Gastroesophageal sphincter (tissue), 4 donors: ENCODE results near the gene ITIH1. TPM values are rescaled to one million over a fixed set of nuclear protein-coding genes. Genes with fewer than 3 reads are reported as not detected.
A peak's percentile ranks its signal among the peaks of the same experiment; 100 is the strongest.

Experiments used
- ATAC-seq: fragments of 150-250 bp; one replicate; pipeline ENCODE4 v1.9.1; 2016; ENCODE audit warnings: mild to moderate bottlenecking, moderate library complexity
- H3K27ac ChIP-seq, 4 donors: fragments of 200-600 bp; sonication (generic) in 3 of 4; 1 replicate in 3 of 4; 2 replicates in 1 of 4; pipeline ENCODE4 v1.5.1; 2016 to 2019
- H3K27me3 ChIP-seq: fragments of 200-600 bp; sonication (generic); one replicate; pipeline ENCODE4 v1.5.1; 2019
- H3K36me3 ChIP-seq, 2 donors: fragments of 200-600 bp; sonication (generic); one replicate each; pipeline ENCODE4 v1.5.1; 2019; ENCODE audit warnings: control low read depth in 1 of 2
- H3K4me1 ChIP-seq, 3 donors: fragments of 200-600 bp; sonication (generic); 1 replicate in 2 of 3; 2 replicates in 1 of 3; pipeline ENCODE4 v1.5.1; 2016 to 2019; ENCODE audit warnings: control low read depth in 2 of 3
- H3K4me3 ChIP-seq, 2 donors: fragments of 200-600 bp; sonication (generic); one replicate each; pipeline ENCODE4 v1.5.1; 2019; ENCODE audit warnings: mild to moderate bottlenecking in 1 of 2, moderate library complexity in 1 of 2
- H3K9me3 ChIP-seq, 3 donors: fragments of 200-600 bp; sonication (generic); one replicate each; pipeline ENCODE4 v1.5.1; 2017 to 2019; ENCODE audit warnings: control low read depth in 2 of 3
- CTCF ChIP-seq, 4 experiments: fragments of 200-600 bp in 2 of 4; fragments of 450-650 bp in 2 of 4; sonication (generic) in 1 of 4; IDR thresholded peaks; one replicate each; pipeline ENCODE4 v1.5.1; 2017 to 2019; ENCODE audit warnings: antibody characterized with exemption in 4 of 4, mild to moderate bottlenecking in 2 of 4, moderate library complexity in 2 of 4
- EP300 ChIP-seq: sonication (generic); formaldehyde crosslinking; IDR thresholded peaks from one replicate; pipeline ENCODE4 v1.6.1; 2017; ENCODE audit warnings: antibody characterized with exemption, mild to moderate bottlenecking
- POLR2A ChIP-seq, 2 donors: fragments of 450-650 bp; IDR thresholded peaks; one replicate each; pipeline ENCODE4 v1.6.1; 2017; ENCODE audit warnings: antibody characterized with exemption in 2 of 2, mild to moderate bottlenecking in 2 of 2, moderate library complexity in 1 of 2
- POLR2AphosphoS5 ChIP-seq: sonication (generic); formaldehyde crosslinking; IDR thresholded peaks from one replicate; pipeline ENCODE4 v1.6.1; 2017; ENCODE audit warnings: antibody characterized with exemption
- WGBS, 2 donors: methylation state at CpG; one replicate each; pipeline ENCODE4 v1.1.5; 2018; ENCODE audit warnings: low coverage in 1 of 2; 5-methylcytosine and 5-hydroxymethylcytosine counted together
- total RNA-seq, 4 donors: library from RNA; depleted of rRNA; stranded (reverse); fragments of >200 nt; gene quantifications; one replicate each; pipeline ENCODE4 v1.1.0, GENCODE V29; 2016

ITIH1 gene
- total RNA-seq, 4 donors from 2014 or later = not detected

GRCh38 chr3:52787246-52787645 is 9.8 kb downstream of the ITIH1 start:
- whole genome bisulfite sequencing, 2 donors = 63 to 96% methylated on average over 3 to 8 of the region's 11 CpGs
- no peak for TF ChIP-seq EP300
- TF ChIP-seq POLR2AphosphoS5 = no peak
- no peak for TF ChIP-seq CTCF (IDR thresholded peaks at IDR 0.05)
- TF ChIP-seq POLR2A (IDR thresholded peaks at IDR 0.05) = no peak
- Histone ChIP-seq H3K36me3 (no peaks in the 10 kb centered on the region), H3K27me3 (peaks cover 5% of the 10 kb centered on the region), H3K27ac (no peak overlapping the region), H3K4me1 (no peaks in the 10 kb centered on the region), H3K9me3 (no peaks in the 10 kb centered on the region), H3K4me3 (no peak overlapping the region)
- ATAC-seq = no peak

- no peak for TF ChIP-seq POLR2AphosphoS5
- TF ChIP-seq CTCF (IDR thresholded peaks at IDR 0.05) = no peak
- TF ChIP-seq POLR2A (IDR thresholded peaks at IDR 0.05) = no peak
- no peak for TF ChIP-seq EP300
- no peaks in the 10 kb centered on the region for H3K27me3 ChIP-seq
- WGBS, 2 donors = 60% methylated on average over 8 of the region's 17 CpGs; no CpG with 5 or more reads in 1 of the 2 donors
- peak; percentile 28 for ATAC-seq
- H3K27ac ChIP-seq = no peak overlapping the region
- H3K4me1 ChIP-seq = no peaks in the 10 kb centered on the region
- H3K36me3 ChIP-seq = no peaks in the 10 kb centered on the region
- H3K9me3 ChIP-seq = no peaks in the 10 kb centered on the region
- no peak overlapping the region for H3K4me3 ChIP-seq
These were observed 10.6 kb downstream of the ITIH1 start for GRCh38 chr3:52787672-52788625.

GRCh38 chr3:52788890-52789745 is 11.7 kb downstream of the ITIH1 start:
- H3K27ac ChIP-seq = no peak overlapping the region
- no peaks in the 10 kb centered on the region for H3K27me3 ChIP-seq
- no peaks in the 10 kb centered on the region for H3K9me3 ChIP-seq
- no peaks in the 10 kb centered on the region for H3K36me3 ChIP-seq
- TF ChIP-seq EP300 = no peak
- no peak for TF ChIP-seq POLR2AphosphoS5
- TF ChIP-seq POLR2A (IDR thresholded peaks at IDR 0.05) = no peak
- TF ChIP-seq CTCF (IDR thresholded peaks at IDR 0.05) = no peak
- H3K4me1 ChIP-seq = no peaks in the 10 kb centered on the region
- WGBS, 2 donors = 73 to 92% methylated on average over 4 to 12 of the region's 16 CpGs
- no peak for ATAC-seq
- no peak overlapping the region for H3K4me3 ChIP-seq

GRCh38 chr3:52789746-52790040 is 12.3 kb downstream of the ITIH1 start:
- H3K27me3 ChIP-seq = no peaks in the 10 kb centered on the region
- no peaks in the 10 kb centered on the region for H3K9me3 ChIP-seq
- no peak for ATAC-seq
- 100% methylated on average over 5 of the region's 6 CpGs; no CpG with 5 or more reads in 1 of the 2 donors for WGBS, 2 donors
- no peak for TF ChIP-seq EP300
- no peak for TF ChIP-seq CTCF (IDR thresholded peaks at IDR 0.05)
- no peak for TF ChIP-seq POLR2AphosphoS5
- TF ChIP-seq POLR2A (IDR thresholded peaks at IDR 0.05) = no peak
- H3K27ac ChIP-seq = no peak overlapping the region
- no peak overlapping the region for H3K4me3 ChIP-seq
- H3K36me3 ChIP-seq = no peaks in the 10 kb centered on the region
- H3K4me1 ChIP-seq = no peaks in the 10 kb centered on the region
